WTC11 (cell line): Measurements from ENCODE around the gene CLDN6. TPM values are rescaled to one million over a fixed set of nuclear protein-coding genes. Genes with fewer than 3 reads are reported as not detected.

Experiments
- ATAC-seq: fragments of 200-7000 bp; cut with Tn5 transposase; 2 replicates; pipeline ENCODE4 v1.10.0; 2021; ENCODE audit warnings: mild to moderate bottlenecking, moderate library complexity
- CTCF ChIA-PET: fragments of 300-600 bp; sonication (Branson Sonifier 250); formaldehyde crosslinking; loops from one replicate; lab custom pipeline; 2021; ENCODE audit warnings: antibody characterized with exemption; lab: Charles Lee
- POLR2A ChIA-PET: fragments of 350-600 bp; sonication (Branson Sonifier 250); formaldehyde crosslinking; loops from one replicate; lab custom pipeline; 2021; ENCODE audit warnings: antibody characterized with exemption; lab: Charles Lee
- DNase-seq: peaks from one replicate; pipeline ENCODE4 v3.0.0; 2021; ENCODE audit warnings: low spot score
- H3K27ac Mint-ChIP-seq: 2 replicates; pipeline ENCODE4 v1.8.0; 2021; ENCODE audit warnings: mixed read lengths
- H3K27me3 Mint-ChIP-seq: 2 replicates; pipeline ENCODE4 v1.8.0; 2021; ENCODE audit warnings: low read depth, mild to moderate bottlenecking, moderate library complexity, mixed read lengths
- H3K36me3 Mint-ChIP-seq: 2 replicates; pipeline ENCODE4 v1.8.0; 2021; ENCODE audit warnings: mixed read lengths
- H3K4me1 Mint-ChIP-seq: 2 replicates; pipeline ENCODE4 v1.8.0; 2022; ENCODE audit warnings: mixed read lengths
- H3K4me3 Mint-ChIP-seq: 2 replicates; pipeline ENCODE4 v1.8.0; 2021; ENCODE audit warnings: mild to moderate bottlenecking, moderate library complexity, mixed read lengths
- H3K9me3 Mint-ChIP-seq: 2 replicates; pipeline ENCODE4 v1.8.0; 2021; ENCODE audit warnings: mixed read lengths
- ARID4B ChIP-seq: sonication (generic); formaldehyde crosslinking; IDR thresholded peaks from 2 replicates; pipeline ENCODE4 v1.8.0; 2023; ENCODE audit warnings: missing genetic modification reagents, mild to moderate bottlenecking, borderline replicate concordance
- ELF4 ChIP-seq: sonication (generic); formaldehyde crosslinking; IDR thresholded peaks from 2 replicates; pipeline ENCODE4 v1.8.1; 2022; ENCODE audit warnings: low read depth, mild to moderate bottlenecking, moderate library complexity, missing genetic modification reagents
- ESRRA ChIP-seq: sonication (generic); formaldehyde crosslinking; IDR thresholded peaks from 2 replicates; pipeline ENCODE4 v1.8.1; 2022; ENCODE audit warnings: mild to moderate bottlenecking, missing genetic modification reagents, borderline replicate concordance
- FOXP4 ChIP-seq: sonication (generic); formaldehyde crosslinking; IDR thresholded peaks from 2 replicates; pipeline ENCODE4 v1.8.0; 2022; ENCODE audit warnings: mild to moderate bottlenecking, missing genetic modification reagents
- JAZF1 ChIP-seq: fragments of 250-450 bp; sonication (Bioruptor Pico); IDR thresholded peaks from 2 replicates; pipeline ENCODE4 v1.9.0; 2021; ENCODE audit warnings: moderate library complexity, mild to moderate bottlenecking, inconsistent platforms
- KAT7 ChIP-seq: sonication (generic); formaldehyde crosslinking; IDR thresholded peaks from 2 replicates; pipeline ENCODE4 v1.8.1; 2023; ENCODE audit warnings: missing genetic modification reagents, mild to moderate bottlenecking, borderline replicate concordance
- MLX ChIP-seq: sonication (generic); formaldehyde crosslinking; IDR thresholded peaks from 2 replicates; pipeline ENCODE4 v1.8.1; 2023; ENCODE audit warnings: mild to moderate bottlenecking, missing genetic modification reagents, moderate library complexity
- MXD4 ChIP-seq: fragments of 250-450 bp; sonication (Bioruptor Pico); IDR thresholded peaks from 2 replicates; pipeline ENCODE4 v1.8.0; 2021; ENCODE audit warnings: mild to moderate bottlenecking, moderate library complexity, borderline replicate concordance
- NR2C2 ChIP-seq: sonication (generic); formaldehyde crosslinking; IDR thresholded peaks from 2 replicates; pipeline ENCODE4 v1.8.0; 2022; ENCODE audit warnings: mild to moderate bottlenecking, missing genetic modification reagents
- TCF7 ChIP-seq: sonication (generic); formaldehyde crosslinking; IDR thresholded peaks from 2 replicates; pipeline ENCODE4 v1.8.0; 2022; ENCODE audit warnings: mild to moderate bottlenecking, low read depth, missing genetic modification reagents, moderate library complexity
- TEAD4 ChIP-seq: sonication (generic); formaldehyde crosslinking; IDR thresholded peaks from 2 replicates; pipeline ENCODE4 v1.8.0; 2022; ENCODE audit warnings: mild to moderate bottlenecking, missing genetic modification reagents
- USF2 ChIP-seq: sonication (generic); formaldehyde crosslinking; IDR thresholded peaks from 2 replicates; pipeline ENCODE4 v1.8.1; 2023; ENCODE audit warnings: mild to moderate bottlenecking, missing genetic modification reagents, moderate library complexity
- ZBTB43 ChIP-seq: sonication (generic); formaldehyde crosslinking; IDR thresholded peaks from 2 replicates; pipeline ENCODE4 v1.8.1; 2023; ENCODE audit warnings: mild to moderate bottlenecking, missing genetic modification reagents
- ZNF121 ChIP-seq: sonication (generic); formaldehyde crosslinking; IDR thresholded peaks from 2 replicates; pipeline ENCODE4 v1.8.0; 2023; ENCODE audit warnings: missing genetic modification reagents
- ZNF317 ChIP-seq: sonication (generic); formaldehyde crosslinking; IDR thresholded peaks from 2 replicates; pipeline ENCODE4 v1.8.1; 2023; ENCODE audit warnings: low read depth, mild to moderate bottlenecking, moderate library complexity, missing genetic modification reagents, borderline replicate concordance
- ZNF532 ChIP-seq: fragments of 250-450 bp; sonication (Bioruptor Pico); IDR thresholded peaks from 2 replicates; pipeline ENCODE4 v1.9.0; 2021; ENCODE audit warnings: mild to moderate bottlenecking, borderline replicate concordance
- total RNA-seq: library from RNA; stranded (reverse); gene quantifications from 3 replicates; pipeline ENCODE4 v1.2.3, GENCODE V29; 2021

The CLDN6 gene
- total RNA-seq, 1 experiment from 2014 or later: 746 TPM

GRCh38 chr16:2970563-2970962 lies 47.4 kb downstream of the CLDN6 start:
- Mint-ChIP-seq H3K27ac (no peak overlapping the region; the same call in 1 of the 2 replicates), H3K4me3 (peak overlapping the region; percentile 61), H3K36me3 (peaks cover 9% of the 10 kb centered on the region; the same call in 1 of the 2 replicates)
- POLR2A ChIA-PET: interaction anchor here (1.0 to 2.0 kb wide), 9 partner anchors 11 to 878 kb away, joined by 3 to 11 read pairs (median 6); partner anchors contain the start of genes PKMYT1 and TNFRSF12A
- DNase-seq: no peak
- no peak for TF ChIP-seq JAZF1 (CRISPR knock-in tag)
- no peak for TF ChIP-seq KAT7 (CRISPR knock-in tag)
- TF ChIP-seq ZNF121 (CRISPR knock-in tag): no peak
- TF ChIP-seq USF2 (CRISPR knock-in tag): no peak
- no peak for TF ChIP-seq ESRRA
- no peak for TF ChIP-seq MLX (CRISPR knock-in tag)
- no peak for TF ChIP-seq ELF4 (CRISPR knock-in tag)
- no peak for TF ChIP-seq MXD4
- TF ChIP-seq ARID4B (CRISPR knock-in tag): no peak
- TF ChIP-seq NR2C2 (CRISPR knock-in tag): no peak
- TF ChIP-seq, all 79 proteins: peak for 0
- CTCF ChIA-PET: interaction anchor here (0.5 to 4.2 kb wide), 32 partner anchors 8 to 347 kb away, joined by 3 to 46 read pairs (median 5); partner anchors contain the start of genes CLDN9, FLYWCH1, FLYWCH2 and PKMYT1
- ATAC-seq: no peak
- no peaks in the 10 kb centered on the region for H3K9me3 Mint-ChIP-seq
- H3K4me1 Mint-ChIP-seq: peaks cover 23% of the 10 kb centered on the region
- peaks cover 27% of the 10 kb centered on the region for H3K27me3 Mint-ChIP-seq

GRCh38 chr16:2969545-2970521 lies 48.1 kb downstream of the CLDN6 start:
- H3K4me3 Mint-ChIP-seq: peak overlapping the region; percentile 61
- H3K27me3 Mint-ChIP-seq: peaks cover 33% of the 10 kb centered on the region
- no peak overlapping the region for H3K27ac Mint-ChIP-seq
- DNase-seq: peak; percentile 85
- H3K4me1 Mint-ChIP-seq: peaks cover 27% of the 10 kb centered on the region
- CTCF ChIA-PET: interaction anchor here (0.5 to 4.2 kb wide), 36 partner anchors 8 to 347 kb away, joined by 3 to 46 read pairs (median 5); partner anchors contain the start of genes CLDN9, FLYWCH1, FLYWCH2 and PKMYT1
- ATAC-seq: peak; percentile 47
- H3K36me3 Mint-ChIP-seq: peaks cover 9% of the 10 kb centered on the region; the same call in 1 of the 2 replicates
- POLR2A ChIA-PET: interaction anchor here (0.7 to 2.0 kb wide), 10 partner anchors 11 to 878 kb away, joined by 3 to 11 read pairs (median 4); partner anchors contain the start of genes FLYWCH2, PKMYT1 and TNFRSF12A
- no peaks in the 10 kb centered on the region for H3K9me3 Mint-ChIP-seq
- TF ChIP-seq ZNF317 (CRISPR knock-in tag): no peak
- TF ChIP-seq ZNF121 (CRISPR knock-in tag): no peak
- peak; percentile 59; the same call in 1 of the 2 replicates for TF ChIP-seq FOXP4 (CRISPR knock-in tag)
- TF ChIP-seq ZNF532 (CRISPR knock-in tag): no peak
- TF ChIP-seq ZBTB43: no peak
- TF ChIP-seq TEAD4 (CRISPR knock-in tag): no peak; the same call in 1 of the 2 replicates
- no peak for TF ChIP-seq MLX (CRISPR knock-in tag)
- TF ChIP-seq TCF7: no peak
- no peak for TF ChIP-seq ESRRA
